SK-N-MC (cell line): ENCODE measurements around the gene PLG.
"Not testable (repeated sequence)": the region's sequence is repeated elsewhere in the genome, so short reads cannot be mapped to it uniquely, and the experiment has no call there.

Source experiments
- EZH2 ChIP-seq: fragments of 200-600 bp; sonication (generic); IDR thresholded peaks from one replicate; pipeline ENCODE4 v1.6.1; 2017; ENCODE audit warnings: antibody characterized with exemption
- FOXP2 ChIP-seq: optimal IDR thresholded peaks from 2 replicates; pipeline ENCODE3; 2011; ENCODE audit warnings: mild to moderate bottlenecking, moderate library complexity; ENCODE audit not compliant: insufficient read depth; ENCODE audit errors: extremely low read length, control extremely low read depth
- POLR2AphosphoS5 ChIP-seq: IDR thresholded peaks from 2 replicates; pipeline ENCODE4 v1.6.1; 2012; ENCODE audit warnings: mild to moderate bottlenecking, low read depth, low read length, borderline replicate concordance

- TF ChIP-seq EZH2, POLR2AphosphoS5, FOXP2: not testable (repeated sequence)
These were observed 77.1 kb downstream of the PLG start for GRCh38 chr6:160779095-160779494.
